ENCODE measurements around the gene RNF149.

- TF ChIP-seq CTCF (IDR thresholded peaks at IDR 0.05 in 8 of 11, conservative IDR thresholded peaks at IDR 0.05 in 3 of 11): no peak
- TF ChIP-seq POLR2AphosphoS5 (IDR thresholded peaks at IDR 0.05): no peak
- TF ChIP-seq POLR2A (IDR thresholded peaks at IDR 0.05): no peak
Measured at GRCh38 chr2:101357376-101357775, 48.9 kb upstream of the RNF149 start.
